Prostate gland (tissue), 2 donors: ENCODE results near the gene LARGE2.

Source experiments
- CTCF ChIP-seq, 4 experiments: fragments of 200-600 bp in 2 of 4; fragments of 450-650 bp in 2 of 4; sonication (generic) in 2 of 4; IDR thresholded peaks; 1 replicate in 3 of 4; 2 replicates in 1 of 4; pipeline ENCODE4 v1.5.1; 2016 to 2019; ENCODE audit warnings: antibody characterized with exemption in 4 of 4, mild to moderate bottlenecking in 2 of 4, moderate library complexity in 2 of 4
- POLR2A ChIP-seq: fragments of 450-650 bp; IDR thresholded peaks from one replicate; pipeline ENCODE4 v1.6.1; 2016; ENCODE audit warnings: antibody characterized with exemption, mild to moderate bottlenecking
- POLR2AphosphoS5 ChIP-seq: sonication (generic); formaldehyde crosslinking; IDR thresholded peaks from one replicate; pipeline ENCODE4 v1.6.1; 2017; ENCODE audit warnings: antibody characterized with exemption

- TF ChIP-seq CTCF (IDR thresholded peaks at IDR 0.05) (no peak), POLR2A (no peak), POLR2AphosphoS5 (no peak)
Observed at GRCh38 chr11:45973601-45974000, 51.1 kb downstream of the LARGE2 start.
